Measurements from ENCODE around the gene IRAK1. TPM values are rescaled to one million over a fixed set of nuclear protein-coding genes. Genes with fewer than 3 reads are reported as not detected.

Gene IRAK1
- total RNA-seq (2014; rRNA removed; shearing (Covaris generic)): 210 and 235 TPM in 2 replicates

GRCh38 chrX:154019633-154020528 lies at the start of gene IRAK1:
TSS of gene IRAK1 (minus strand) at chrX:154019902. CDS start at chrX:154019812, 90 bp downstream.

DNA sequence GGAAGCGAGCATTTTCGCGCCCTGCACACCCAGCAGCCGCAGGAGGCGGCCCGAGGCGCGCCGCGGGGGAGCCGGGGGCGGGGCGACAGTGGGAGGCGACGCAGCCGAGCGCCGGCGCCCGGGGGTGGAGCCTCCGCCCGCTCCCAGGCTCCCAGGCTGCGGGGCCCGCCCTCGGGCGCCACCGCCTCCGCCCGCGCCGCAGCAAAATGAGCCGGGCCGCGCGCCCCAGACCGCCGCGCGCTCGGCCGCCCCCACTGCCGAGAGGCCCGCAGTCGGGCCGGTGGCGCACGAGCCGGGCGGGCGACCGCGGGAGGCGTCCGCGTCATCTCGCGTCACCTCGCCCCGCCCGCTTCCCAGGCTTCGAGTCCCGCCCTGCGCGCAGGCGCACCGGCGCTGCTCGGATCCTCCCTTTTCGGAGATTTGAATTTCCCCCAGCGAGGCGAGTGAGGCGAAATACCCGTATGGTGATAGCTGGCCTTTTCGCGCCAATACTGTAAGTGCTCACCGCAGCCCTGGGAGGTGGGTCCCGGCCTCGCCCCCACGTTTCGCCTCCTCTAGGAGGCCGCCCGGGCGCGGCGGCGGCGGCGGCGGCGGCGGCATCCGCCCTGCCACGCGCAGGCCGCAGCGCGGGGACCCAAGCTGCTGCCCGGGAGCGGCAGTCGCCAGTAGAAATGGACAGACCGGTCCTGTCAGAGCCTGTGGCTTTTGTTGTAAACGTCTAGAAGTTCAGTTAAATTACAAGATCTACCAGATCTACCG lies 47.2 kb downstream of the IRAK1 start, which contains the start of gene TMEM187:
TSS of gene TMEM187 (plus strand) at position 387 of the 759 bp plus-strand sequence. CDS start 9,309 bp downstream, outside the sequence.

GRCh38 chrX:153971450-153972367 lies 48.0 kb downstream of the IRAK1 start, which contains the start of gene HCFC1:
TSS of gene HCFC1 (minus strand) at chrX:153971818. CDS start at chrX:153970840, 978 bp downstream.

Small RNA genes within 50 kb of the gene (small RNA-seq; reads per million reads assigned to genes)
- not detected for gene MIR3202-1

Other genes with a start within 250 kb of the IRAK1 start
- 1.8 and 2.0 TPM in 2 replicates for gene SRPK3, start 238.9 kb downstream of the IRAK1 start, total RNA-seq (2014; rRNA removed; shearing (Covaris generic))
- gene IDH3G, start 225.5 kb downstream of the IRAK1 start, total RNA-seq (2014; rRNA removed; shearing (Covaris generic)): 64.2 and 90.6 TPM in 2 replicates
- 153 and 178 TPM in 2 replicates for gene SSR4, start 225.2 kb downstream of the IRAK1 start, total RNA-seq (2014; rRNA removed; shearing (Covaris generic))
- 2.8 and 5.4 TPM in 2 replicates for gene PDZD4, start 189.4 kb downstream of the IRAK1 start, total RNA-seq (2014; rRNA removed; shearing (Covaris generic))
- 41.7 and 45.7 TPM in 2 replicates for gene L1CAM, start 133.7 kb downstream of the IRAK1 start, total RNA-seq (2014; rRNA removed; shearing (Covaris generic))
- 0.27 TPM in 1 of 2 replicates, not detected in the other for gene AVPR2, start 115.2 kb downstream of the IRAK1 start, total RNA-seq (2014; rRNA removed; shearing (Covaris generic))
- 65.6 and 85.4 TPM in 2 replicates for gene ARHGAP4, start 93.6 kb downstream of the IRAK1 start, total RNA-seq (2014; rRNA removed; shearing (Covaris generic))
- 140 and 164 TPM in 2 replicates for gene NAA10, start 84.9 kb downstream of the IRAK1 start, total RNA-seq (2014; rRNA removed; shearing (Covaris generic))
- gene RENBP, start 75.3 kb downstream of the IRAK1 start, total RNA-seq (2014; rRNA removed; shearing (Covaris generic)): 0.23 and 1.1 TPM in 2 replicates
- 73.1 and 81.3 TPM in 2 replicates for gene HCFC1, start 48.1 kb downstream of the IRAK1 start, total RNA-seq (2014; rRNA removed; shearing (Covaris generic))
- 2.9 TPM in 2 replicates for gene TMEM187, start 47.1 kb downstream of the IRAK1 start, total RNA-seq (2014; rRNA removed; shearing (Covaris generic))
- 51.5 and 59.4 TPM in 2 replicates for gene MECP2, start 77.8 kb upstream of the IRAK1 start, total RNA-seq (2014; rRNA removed; shearing (Covaris generic))
- gene OPN1LW, start 124.3 kb upstream of the IRAK1 start, total RNA-seq (2014; rRNA removed; shearing (Covaris generic)): not detected in 2 replicates
- not detected in 2 replicates for gene OPN1MW, start 162.7 kb upstream of the IRAK1 start, total RNA-seq (2014; rRNA removed; shearing (Covaris generic))
- gene OPN1MW2, start 199.9 kb upstream of the IRAK1 start, total RNA-seq (2014; rRNA removed; shearing (Covaris generic)): not detected in 2 replicates
- gene OPN1MW3, start 237.7 kb upstream of the IRAK1 start, total RNA-seq (2014; rRNA removed; shearing (Covaris generic)): not detected in 2 replicates